GM12878 (cell line): ENCODE measurements around the gene SGIP1.

ENCODE experiments used
- CREM ChIP-seq: IDR thresholded peaks from 2 replicates; pipeline ENCODE4 v1.6.1; 2014; ENCODE audit warnings: antibody characterized with exemption, low read depth
- JUND ChIP-seq: IDR thresholded peaks from 2 replicates; pipeline ENCODE4 v1.6.1; 2012; ENCODE audit warnings: low read depth, mild to moderate bottlenecking, low read length, improper control_type of control experiment, moderate library complexity
- POLR2AphosphoS5 ChIP-seq: IDR thresholded peaks from 2 replicates; pipeline ENCODE4 v1.6.1; 2011; ENCODE audit warnings: mild to moderate bottlenecking, low read length, inconsistent platforms
- SREBF2 ChIP-seq: IDR thresholded peaks from 2 replicates; pipeline ENCODE4 v1.6.1; 2012; ENCODE audit warnings: mild to moderate bottlenecking, low read length
- YY1 ChIP-seq: IDR thresholded peaks from 2 replicates; pipeline ENCODE4 v1.6.1; 2011; ENCODE audit warnings: low read depth, mild to moderate bottlenecking, low read length
- TF ChIP-seq, protein P1 (sequence below), 3 experiments: IDR thresholded peaks in 2 of 3; conservative IDR thresholded peaks in 1 of 3; 2 replicates each; pipeline ENCODE4 v1.5.1; 2011; ENCODE audit warnings: low read depth in 3 of 3, low read length in 3 of 3, mild to moderate bottlenecking in 3 of 3, control low read depth in 2 of 3, moderate library complexity in 2 of 3, inconsistent platforms in 1 of 3, mixed read lengths in 1 of 3; ENCODE audit not compliant: control insufficient read depth in 2 of 3, insufficient read depth in 1 of 3; ENCODE audit errors: extremely low read depth in 1 of 3

DNA sequence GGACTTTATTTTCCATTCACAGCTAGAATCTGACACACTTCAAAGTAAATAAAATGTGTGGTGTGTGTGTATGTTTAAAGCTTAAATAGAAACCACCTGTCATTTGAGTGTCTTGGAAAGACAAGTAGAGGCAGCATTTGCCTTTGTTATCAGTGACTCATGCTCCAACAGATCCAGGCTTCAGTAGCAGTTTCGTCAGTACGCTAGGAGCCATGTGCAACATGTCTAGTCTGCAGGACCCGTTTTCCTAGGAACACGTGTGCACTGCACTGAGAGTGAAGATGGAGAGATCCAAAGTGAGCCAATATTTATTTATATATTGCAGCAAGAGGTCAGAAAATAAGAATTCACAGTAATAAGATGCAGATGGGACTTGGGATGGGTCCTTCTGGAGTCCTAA is 41.8 kb downstream of the SGIP1 start:
- no peak for TF ChIP-seq CREM
- no peak for TF ChIP-seq POLR2AphosphoS5
- TF ChIP-seq, protein P1, sequence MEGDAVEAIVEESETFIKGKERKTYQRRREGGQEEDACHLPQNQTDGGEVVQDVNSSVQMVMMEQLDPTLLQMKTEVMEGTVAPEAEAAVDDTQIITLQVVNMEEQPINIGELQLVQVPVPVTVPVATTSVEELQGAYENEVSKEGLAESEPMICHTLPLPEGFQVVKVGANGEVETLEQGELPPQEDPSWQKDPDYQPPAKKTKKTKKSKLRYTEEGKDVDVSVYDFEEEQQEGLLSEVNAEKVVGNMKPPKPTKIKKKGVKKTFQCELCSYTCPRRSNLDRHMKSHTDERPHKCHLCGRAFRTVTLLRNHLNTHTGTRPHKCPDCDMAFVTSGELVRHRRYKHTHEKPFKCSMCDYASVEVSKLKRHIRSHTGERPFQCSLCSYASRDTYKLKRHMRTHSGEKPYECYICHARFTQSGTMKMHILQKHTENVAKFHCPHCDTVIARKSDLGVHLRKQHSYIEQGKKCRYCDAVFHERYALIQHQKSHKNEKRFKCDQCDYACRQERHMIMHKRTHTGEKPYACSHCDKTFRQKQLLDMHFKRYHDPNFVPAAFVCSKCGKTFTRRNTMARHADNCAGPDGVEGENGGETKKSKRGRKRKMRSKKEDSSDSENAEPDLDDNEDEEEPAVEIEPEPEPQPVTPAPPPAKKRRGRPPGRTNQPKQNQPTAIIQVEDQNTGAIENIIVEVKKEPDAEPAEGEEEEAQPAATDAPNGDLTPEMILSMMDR (IDR thresholded peaks at IDR 0.05 in 2 of 3, conservative IDR thresholded peaks at IDR 0.05 in 1 of 3; ENCODE audit: control insufficient read depth in 2 of 3, extremely low read depth in 1 of 3, insufficient read depth in 1 of 3, low read depth in 3 of 3, low read length in 3 of 3) = no peak
- no peak for TF ChIP-seq YY1
- no peak for TF ChIP-seq SREBF2
- no peak for TF ChIP-seq JUND
